Fibroblast of pulmonary artery (primary cell): Measurements from ENCODE around the gene OR2A2.
A peak's percentile ranks its signal among the peaks of the same experiment; 100 is the strongest.
"Not testable (repeated sequence)": the region's sequence is repeated elsewhere in the genome, so short reads cannot be mapped to it uniquely, and the experiment has no call there.

Experiments used
- DNase-seq: peaks from one replicate; pipeline ENCODE4 v3.0.0-alpha.2; 2010; ENCODE audit warnings: low read depth
- H3K4me3 ChIP-seq: replicated peaks from 2 replicates; pipeline ENCODE4 v1.5.1; 2011; ENCODE audit warnings: low read depth, mild to moderate bottlenecking, control low read depth, low read length, moderate library complexity
- CTCF ChIP-seq: IDR thresholded peaks from 2 replicates; pipeline ENCODE4 v1.5.1; 2011; ENCODE audit warnings: mild to moderate bottlenecking, control low read depth, low read length, inconsistent platforms; ENCODE audit errors: missing control alignments

Gene OR2A2

GRCh38 chr7:144113651-144114050, 4.3 kb downstream of the OR2A2 start:
- no peak overlapping the region for H3K4me3 ChIP-seq
- no peak for TF ChIP-seq CTCF
- DNase-seq: peak; percentile 8

GRCh38 chr7:144118341-144118740, 9.0 kb downstream of the OR2A2 start:
- no peak overlapping the region for H3K4me3 ChIP-seq
- no peak for DNase-seq
- no peak for TF ChIP-seq CTCF

- TF ChIP-seq CTCF: no peak
- no peak within 1 kb of the TSS for H3K4me3 ChIP-seq
- no peak for DNase-seq
Measured at GRCh38 chr7:144122876-144123275, 13.5 kb downstream of the OR2A2 start, which contains the start of gene OR2A14. Gene OR2A14 (plus strand): TSS chr7:144123176. CDS start chr7:144129113, 5,937 bp downstream.

GRCh38 chr7:144127714-144128334, 18.4 kb downstream of the OR2A2 start:
- DNase-seq: peak; percentile 89
- no peak overlapping the region for H3K4me3 ChIP-seq
- peak; percentile 95 for TF ChIP-seq CTCF

GRCh38 chr7:144129601-144130000, 20.2 kb downstream of the OR2A2 start:
- not testable (repeated sequence) for DNase-seq, H3K4me3 ChIP-seq

GRCh38 chr7:144130730-144131129, 21.3 kb downstream of the OR2A2 start:
- H3K4me3 ChIP-seq: no peak overlapping the region
- no peak for TF ChIP-seq CTCF
- DNase-seq: no peak

- DNase-seq: no peak
- H3K4me3 ChIP-seq: no peak overlapping the region
- no peak for TF ChIP-seq CTCF
Measured at GRCh38 chr7:144132262-144132661, 22.9 kb downstream of the OR2A2 start.
